MCF 10A (cell line): ENCODE results near the gene FCER2. TPM values are rescaled to one million over a fixed set of nuclear protein-coding genes. Genes with fewer than 3 reads are reported as not detected.

Experiments used
- BruUV-seq: library from RNA; stranded (reverse); fragments of 400-500 nt; replicated peaks from 2 replicates; lab custom pipeline; 2021; lab: Mats Ljungman, UMichigan
- CTCF ChIA-PET: fragments of 300-600 bp; sonication (Branson Sonifier 250); formaldehyde crosslinking; extraction: SDS; loops from one replicate; lab custom pipeline; 2021; ENCODE audit warnings: antibody characterized with exemption, inconsistent platforms; lab: Yijun Ruan, JAX
- POLR2A ChIA-PET: fragments of 300-600, 350-650 bp; sonication (Branson Sonifier 250); formaldehyde crosslinking; extraction: SDS; loops from one replicate; lab custom pipeline; 2020; ENCODE audit warnings: antibody characterized with exemption, inconsistent platforms; lab: Yijun Ruan, JAX
- DNase-seq: peaks from one replicate; pipeline ENCODE4 v3.0.0-alpha.2; 2018; ENCODE audit not compliant: unreplicated experiment
- H3K27ac Mint-ChIP-seq: one replicate; pipeline ENCODE4 v1.8.0; 2022; ENCODE audit warnings: mild to moderate bottlenecking, low read depth, mixed read lengths; ENCODE audit not compliant: unreplicated experiment
- H3K27me3 Mint-ChIP-seq: one replicate; pipeline ENCODE4 v1.8.0; 2022; ENCODE audit warnings: mixed read lengths; ENCODE audit not compliant: insufficient read depth, unreplicated experiment
- H3K36me3 Mint-ChIP-seq: one replicate; pipeline ENCODE4 v1.8.0; 2022; ENCODE audit warnings: mild to moderate bottlenecking, moderate library complexity, mixed read lengths; ENCODE audit not compliant: insufficient read depth, unreplicated experiment
- H3K4me1 Mint-ChIP-seq: one replicate; pipeline ENCODE4 v1.8.0; 2022; ENCODE audit warnings: mixed read lengths; ENCODE audit not compliant: insufficient read depth, unreplicated experiment
- H3K4me3 Mint-ChIP-seq: one replicate; pipeline ENCODE4 v1.8.0; 2022; ENCODE audit warnings: mild to moderate bottlenecking, moderate library complexity, mixed read lengths; ENCODE audit not compliant: unreplicated experiment
- H3K9me3 Mint-ChIP-seq: one replicate; pipeline ENCODE4 v1.8.0; 2022; ENCODE audit warnings: mixed read lengths; ENCODE audit not compliant: unreplicated experiment
- CTCF ChIP-seq: fragments of 200-600 bp; IDR thresholded peaks from one replicate; pipeline ENCODE4 v1.8.0; 2022; ENCODE audit warnings: antibody characterized with exemption, mild to moderate bottlenecking; ENCODE audit not compliant: unreplicated experiment
- intact Hi-C: fragments of 100-400 bp; cut with micrococcal nuclease; formaldehyde crosslinking; loops from 2 replicates; pipeline ENCODE4 v1.14.1; 2022
- total RNA-seq: library from RNA; stranded (reverse); gene quantifications from 2 replicates; pipeline ENCODE4 v1.2.3, GENCODE V29; 2022

Gene FCER2
- total RNA-seq, 1 experiment from 2014 or later: not detected

DNA sequence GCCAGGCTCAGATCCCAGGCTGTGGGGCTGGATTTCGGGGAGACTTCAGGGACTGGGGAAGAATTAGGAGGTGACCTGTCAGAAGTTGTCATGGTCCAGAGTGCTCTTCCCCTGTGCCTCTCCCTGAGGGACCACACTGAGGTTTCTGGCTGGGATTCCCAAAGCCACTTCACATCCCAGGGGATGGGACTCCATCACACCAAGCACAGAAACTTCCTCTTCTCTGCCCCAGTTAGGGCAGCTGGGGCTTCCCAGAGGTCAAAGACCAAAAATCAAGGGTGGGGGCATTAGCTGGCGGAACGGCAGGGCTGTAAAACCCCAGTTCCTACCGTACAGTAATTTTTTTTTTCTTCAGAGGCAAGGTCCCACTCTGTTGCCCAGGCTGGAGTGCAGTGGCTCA lies 7.4 kb downstream of the FCER2 start:
- Mint-ChIP-seq H3K4me3 (no peak overlapping the region), H3K27ac (no peak overlapping the region), H3K4me1 (peaks cover 7% of the 10 kb centered on the region), H3K9me3 (no peaks in the 10 kb centered on the region), H3K27me3 (peaks cover 34% of the 10 kb centered on the region), H3K36me3 (peaks cover 6% of the 10 kb centered on the region)
- intact Hi-C loops: no loop called here
- no TSS peak for BruUV-seq
- TF ChIP-seq CTCF: no peak
- ChIA-PET POLR2A (no interaction called here), CTCF (interaction anchor here (0.7 kb wide), 1 partner anchor 10 kb away, joined by 5 read pairs; no protein-coding TSS in a partner anchor)
- no peak for DNase-seq

DNA sequence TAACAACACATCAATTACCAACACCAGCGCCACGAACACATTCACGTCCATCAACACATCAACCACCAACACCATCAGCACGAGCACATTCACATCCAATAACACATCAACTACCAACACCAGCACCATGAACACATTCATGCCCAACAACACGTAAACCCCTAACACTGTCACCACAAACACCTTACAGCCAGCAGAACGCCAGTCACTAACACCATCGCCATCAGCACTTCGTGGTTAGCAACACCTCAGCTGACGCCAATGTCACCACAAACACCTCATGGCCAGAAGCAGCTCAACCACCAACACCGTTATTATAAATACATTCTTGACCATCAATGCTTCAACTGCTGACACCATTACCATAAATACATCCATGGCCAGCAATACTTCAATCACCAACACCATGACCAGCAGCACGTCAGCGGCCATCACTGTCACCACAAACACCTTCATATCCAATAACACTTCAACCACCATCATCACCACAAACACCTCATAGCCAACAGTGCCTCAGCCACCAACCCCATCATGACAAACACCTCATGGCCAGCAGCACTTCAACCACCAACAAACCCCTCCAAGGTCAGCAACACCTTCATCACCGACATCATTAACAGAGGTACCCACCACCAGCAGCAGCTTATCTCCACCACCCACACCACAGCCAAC lies 9.4 kb downstream of the FCER2 start:
- Mint-ChIP-seq H3K4me1 (no peaks in the 10 kb centered on the region), H3K27ac (no peak overlapping the region), H3K4me3 (no peak overlapping the region), H3K36me3 (peaks cover 6% of the 10 kb centered on the region), H3K9me3 (no peaks in the 10 kb centered on the region), H3K27me3 (peaks cover 15% of the 10 kb centered on the region)
- DNase-seq: no peak
- intact Hi-C loops: no loop called here
- ChIA-PET CTCF (no interaction called here), POLR2A (no interaction called here)
- BruUV-seq: no TSS peak
- TF ChIP-seq CTCF: no peak

DNA sequence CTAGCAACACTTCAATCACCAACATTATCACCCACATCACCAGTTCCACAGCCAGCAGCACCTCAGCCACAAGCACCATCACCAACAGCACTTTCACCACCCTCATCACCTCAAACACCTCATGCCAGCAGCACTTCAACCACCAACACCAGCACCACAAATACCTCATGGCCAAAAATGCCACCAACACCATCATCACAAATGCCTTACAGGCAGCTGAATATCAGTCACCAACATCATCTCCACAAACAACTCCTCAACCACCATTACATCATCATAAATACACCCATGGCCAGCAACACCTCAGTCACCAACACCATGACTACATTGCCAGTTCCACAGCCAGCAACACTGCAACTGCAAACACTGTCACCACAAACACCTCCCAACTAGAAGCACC lies 10.4 kb downstream of the FCER2 start:
- no peak overlapping the region for H3K27ac Mint-ChIP-seq
- ChIA-PET CTCF (interaction anchor here (0.6 kb wide), 1 partner anchor 134 kb away, joined by 3 read pairs; no protein-coding TSS in a partner anchor), POLR2A (no interaction called here)
- no TSS peak for BruUV-seq
- no peak for TF ChIP-seq CTCF
- no peak for DNase-seq
- no peaks in the 10 kb centered on the region for H3K9me3 Mint-ChIP-seq
- intact Hi-C loops: no loop called here
- H3K36me3 Mint-ChIP-seq: peaks cover 2% of the 10 kb centered on the region
- no peaks in the 10 kb centered on the region for H3K4me1 Mint-ChIP-seq
- H3K27me3 Mint-ChIP-seq: peaks cover 4% of the 10 kb centered on the region
- no peak overlapping the region for H3K4me3 Mint-ChIP-seq

DNA sequence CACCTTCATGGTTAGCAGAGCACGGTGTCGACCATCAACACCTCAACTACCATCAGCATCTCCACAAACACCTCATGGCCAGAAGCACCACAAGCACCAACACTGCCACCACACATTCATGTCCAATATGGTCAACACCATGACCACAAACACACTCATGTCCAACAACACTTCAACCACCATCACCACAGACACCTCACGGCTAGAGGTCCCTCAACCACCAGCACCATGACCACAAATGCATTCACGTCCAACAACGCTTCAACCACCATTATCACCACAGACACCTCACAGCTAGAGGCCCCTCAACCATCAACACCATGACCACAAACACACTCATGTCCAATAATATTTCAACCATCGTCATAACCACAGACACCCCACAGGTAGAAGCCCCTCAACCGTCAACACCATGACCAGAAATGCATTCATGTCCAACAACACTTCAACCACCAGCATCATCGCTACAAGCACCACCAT lies 11.1 kb downstream of the FCER2 start:
- BruUV-seq: no TSS peak
- intact Hi-C loops: no loop called here
- Mint-ChIP-seq H3K27ac (no peak overlapping the region), H3K27me3 (no peaks in the 10 kb centered on the region), H3K9me3 (no peaks in the 10 kb centered on the region), H3K4me3 (no peak overlapping the region), H3K4me1 (no peaks in the 10 kb centered on the region), H3K36me3 (no peaks in the 10 kb centered on the region)
- TF ChIP-seq CTCF: no peak
- ChIA-PET POLR2A (no interaction called here), CTCF (no interaction called here)
- DNase-seq: no peak
